T47D (cell line): ENCODE results near the gene LRP10.
A peak's percentile ranks its signal among the peaks of the same experiment; 100 is the strongest.

ENCODE experiments used
- DNase-seq, 2 experiments: peaks; one replicate each; pipeline versions ENCODE4 v3.0.0 to v3.0.0-alpha.2; 2011 to 2012; ENCODE audit warnings: low read depth in 1 of 2, low spot score in 1 of 2
- JUND ChIP-seq: IDR thresholded peaks from 2 replicates; pipeline ENCODE4 v1.6.1; 2012; ENCODE audit warnings: low read depth
- in situ Hi-C: cut with HindIII; loops from 2 replicates; pipeline ENCODE4 v1.10.0; 2016; ENCODE audit warnings: low sequenced_read_pairs, low pct_unique_long_range_greater_than_20kb

Gene LRP10

GRCh38 chr14:22875748-22876319, 4.3 kb downstream of the LRP10 start:
- DNase-seq = no peak
- in situ Hi-C loops = no loop called here
- TF ChIP-seq JUND = no peak

- TF ChIP-seq JUND = no peak
- in situ Hi-C loops = no loop called here
- DNase-seq = no peak
Measured at GRCh38 chr14:22877000-22877501, 5.5 kb downstream of the LRP10 start.

- in situ Hi-C loops = no loop called here
- DNase-seq = no peak
- TF ChIP-seq JUND = no peak
Measured at GRCh38 chr14:22878271-22879246, 7.0 kb downstream of the LRP10 start.

GRCh38 chr14:22882064-22882463, 10.5 kb downstream of the LRP10 start:
- no peak for DNase-seq
- no peak for TF ChIP-seq JUND
- in situ Hi-C loops = no loop called here

GRCh38 chr14:22882529-22883172, 11.1 kb downstream of the LRP10 start:
- DNase-seq = peak; percentile 46 to 92
- in situ Hi-C loops = no loop called here
- TF ChIP-seq JUND = no peak

GRCh38 chr14:22883173-22883976, 11.8 kb downstream of the LRP10 start, which contains the start of gene REM2:
REM2 (plus strand) TSS chr14:22883222; CDS start chr14:22883288, 66 bp downstream.
- DNase-seq = no peak
- no peak for TF ChIP-seq JUND
- in situ Hi-C loops = no loop called here

- no peak for TF ChIP-seq JUND
- in situ Hi-C loops = no loop called here
- no peak for DNase-seq
Measured at GRCh38 chr14:22884076-22884737, 12.7 kb downstream of the LRP10 start.

GRCh38 chr14:22884738-22885523, 13.4 kb downstream of the LRP10 start:
- in situ Hi-C loops = no loop called here
- no peak for DNase-seq

GRCh38 chr14:22885975-22886374, 14.4 kb downstream of the LRP10 start:
- no peak for DNase-seq
- in situ Hi-C loops = no loop called here
- no peak for TF ChIP-seq JUND

More at GRCh38 chr14:22884738-22885523, 13.4 kb downstream of the LRP10 start:
- no peak for TF ChIP-seq JUND

GRCh38 chr14:22886500-22887259, 15.1 kb downstream of the LRP10 start:
- DNase-seq = peak; percentile 57 to 90
- no peak for TF ChIP-seq JUND

More at GRCh38 chr14:22886500-22887259, 15.1 kb downstream of the LRP10 start:
- in situ Hi-C loops = no loop called here
